HCEC 1CT (cell line): ENCODE data around the gene KCNG3.
A peak's percentile ranks its signal among the peaks of the same experiment; 100 is the strongest.
"Not testable (repeated sequence)": the region's sequence is repeated elsewhere in the genome, so short reads cannot be mapped to it uniquely, and the experiment has no call there.

Experiments used
- DNase-seq: peaks from one replicate; pipeline ENCODE4 v3.0.0-alpha.2; 2017

The KCNG3 gene

GRCh38 chr2:42425697-42426096, 68.1 kb downstream of the KCNG3 start:
- no peak for DNase-seq

GRCh38 chr2:42424033-42424432, 69.7 kb downstream of the KCNG3 start:
- DNase-seq, result peak; percentile 7

- DNase-seq, result peak; percentile 18
These were observed 72.1 kb downstream of the KCNG3 start for GRCh38 chr2:42421601-42422239.

- no peak for DNase-seq
These were observed 72.7 kb downstream of the KCNG3 start for GRCh38 chr2:42421157-42421485.

GRCh38 chr2:42414648-42415047, 79.1 kb downstream of the KCNG3 start:
- no peak for DNase-seq

- DNase-seq, result no peak
These were observed 79.6 kb downstream of the KCNG3 start for GRCh38 chr2:42414158-42414557.

- DNase-seq, result no peak
These were observed 82.9 kb downstream of the KCNG3 start for GRCh38 chr2:42410742-42411514.

GRCh38 chr2:42408009-42408408, 85.8 kb downstream of the KCNG3 start:
- no peak for DNase-seq

GRCh38 chr2:42407476-42407875, 86.3 kb downstream of the KCNG3 start:
- no peak for DNase-seq

- no peak for DNase-seq
These were observed 89.1 kb downstream of the KCNG3 start for GRCh38 chr2:42404676-42405075.

- no peak for DNase-seq
These were observed 92.0 kb downstream of the KCNG3 start for GRCh38 chr2:42401773-42402172.

GRCh38 chr2:42398052-42398451, 95.7 kb downstream of the KCNG3 start:
- DNase-seq, result not testable (repeated sequence)

- DNase-seq, result not testable (repeated sequence)
These were observed 100.5 kb downstream of the KCNG3 start for GRCh38 chr2:42393320-42393719.

- no peak for DNase-seq
These were observed 101.6 kb downstream of the KCNG3 start for GRCh38 chr2:42392191-42392590.
